Neuronal stem cell (in vitro differentiated cells): ENCODE results near the gene EEF1AKMT1.

Source experiments
- DNase-seq: peaks from one replicate; pipeline ENCODE4 v3.0.0-alpha.2; 2013; ENCODE audit warnings: low spot score
- H2AFZ ChIP-seq: one replicate; pipeline ENCODE4 v1.6.1; 2013; ENCODE audit warnings: mild to moderate bottlenecking, low read length, inconsistent platforms
- H2AK5ac ChIP-seq: 2 replicates; pipeline ENCODE4 v1.6.1; 2013; ENCODE audit warnings: low read depth, mild to moderate bottlenecking, inconsistent platforms, low read length, moderate library complexity, mixed read lengths
- H2BK120ac ChIP-seq: 2 replicates; pipeline ENCODE4 v1.6.1; 2013; ENCODE audit warnings: low read depth, mild to moderate bottlenecking, inconsistent platforms, low read length, moderate library complexity, mixed read lengths
- H2BK12ac ChIP-seq: one replicate; pipeline ENCODE4 v1.6.1; 2013; ENCODE audit warnings: low read length, inconsistent platforms
- H2BK15ac ChIP-seq: 2 replicates; pipeline ENCODE4 v1.6.1; 2013; ENCODE audit warnings: mild to moderate bottlenecking, low read length, inconsistent platforms, mixed read lengths
- H2BK5ac ChIP-seq: one replicate; pipeline ENCODE4 v1.6.1; 2013; ENCODE audit warnings: inconsistent platforms, mild to moderate bottlenecking, low read length, moderate library complexity
- H3K14ac ChIP-seq: one replicate; pipeline ENCODE4 v1.6.1; 2013; ENCODE audit warnings: low read length, inconsistent platforms
- H3K18ac ChIP-seq: 2 replicates; pipeline ENCODE4 v1.6.1; 2013; ENCODE audit warnings: low read length, inconsistent platforms
- H3K23ac ChIP-seq: 2 replicates; pipeline ENCODE4 v1.6.1; 2013; ENCODE audit warnings: low read depth, mild to moderate bottlenecking, mixed read lengths, low read length, inconsistent platforms; ENCODE audit not compliant: poor library complexity
- H3K27ac ChIP-seq: replicated peaks from 3 replicates; pipeline ENCODE4 v1.5.1; 2013; ENCODE audit warnings: low read length, inconsistent platforms
- H3K27me3 ChIP-seq, 3 experiments: 2 replicates each; pipeline ENCODE4 v1.6.1; 2013; ENCODE audit warnings: low read length in 3 of 3, mild to moderate bottlenecking in 2 of 3, inconsistent platforms in 1 of 3, low read depth in 1 of 3, mixed read lengths in 1 of 3, moderate library complexity in 1 of 3; ENCODE audit not compliant: control insufficient read depth in 3 of 3, insufficient read depth in 3 of 3
- H3K36me3 ChIP-seq, 2 donors: replicated peaks in 1 of 2; 2 replicates each; pipeline ENCODE4 v1.6.1; 2013; ENCODE audit warnings: low read length in 2 of 2; ENCODE audit not compliant: control insufficient read depth in 2 of 2, insufficient read depth in 2 of 2
- H3K4ac ChIP-seq: 2 replicates; pipeline ENCODE4 v1.6.1; 2013; ENCODE audit warnings: inconsistent platforms, mild to moderate bottlenecking, low read length, moderate library complexity
- H3K4me1 ChIP-seq, 2 donors: 1 replicate in 1 of 2; 2 replicates in 1 of 2; pipeline ENCODE4 v1.6.1; 2013; ENCODE audit warnings: low read length in 2 of 2, low read depth in 1 of 2; ENCODE audit not compliant: control insufficient read depth in 2 of 2, insufficient read depth in 1 of 2
- H3K4me2 ChIP-seq: one replicate; pipeline ENCODE4 v1.6.1; 2013; ENCODE audit warnings: mild to moderate bottlenecking, low read length, inconsistent platforms; ENCODE audit not compliant: insufficient read depth, poor library complexity, severe bottlenecking
- H3K4me3 ChIP-seq, 2 donors: 2 replicates each; pipeline ENCODE4 v1.5.1; 2013; ENCODE audit warnings: low read length in 2 of 2, mild to moderate bottlenecking in 2 of 2, inconsistent platforms in 1 of 2, moderate library complexity in 1 of 2
- H3K79me1 ChIP-seq: one replicate; pipeline ENCODE4 v1.6.1; 2013; ENCODE audit warnings: low read depth, mild to moderate bottlenecking, inconsistent platforms, low read length, moderate library complexity
- H3K9ac ChIP-seq: one replicate; pipeline ENCODE4 v1.6.1; 2013; ENCODE audit warnings: mild to moderate bottlenecking, low read depth, low read length, inconsistent platforms; ENCODE audit not compliant: poor library complexity
- H3K9me3 ChIP-seq, 2 donors: replicated peaks in 1 of 2; 2 replicates each; pipeline versions ENCODE3 to v1.6.1; 2013; ENCODE audit warnings: low read length in 2 of 2, mild to moderate bottlenecking in 2 of 2, inconsistent platforms in 1 of 2, low read depth in 1 of 2, mixed read lengths in 1 of 2, moderate library complexity in 1 of 2; ENCODE audit not compliant: control insufficient read depth in 2 of 2, insufficient read depth in 1 of 2
- H4K8ac ChIP-seq: one replicate; pipeline ENCODE4 v1.6.1; 2013; ENCODE audit warnings: low read depth, mild to moderate bottlenecking, inconsistent platforms, low read length, moderate library complexity
- H4K91ac ChIP-seq: one replicate; pipeline ENCODE4 v1.6.1; 2013; ENCODE audit warnings: low read length, low read depth, mild to moderate bottlenecking, inconsistent platforms; ENCODE audit not compliant: poor library complexity
- WGBS, 2 donors: extraction: QIAGEN DNeasy Blood & Tissue Kit; methylation state at CpG; one replicate each; pipeline ENCODE4 v1.1.7; 2013; ENCODE audit warnings: missing lambda C conversion rate in 2 of 2, mixed read lengths in 1 of 2; ENCODE audit not compliant: insufficient read length in 2 of 2, insufficient replicate concordance in 1 of 2; ENCODE audit errors: extremely low coverage in 2 of 2; 5-methylcytosine and 5-hydroxymethylcytosine counted together

EEF1AKMT1 gene

DNA sequence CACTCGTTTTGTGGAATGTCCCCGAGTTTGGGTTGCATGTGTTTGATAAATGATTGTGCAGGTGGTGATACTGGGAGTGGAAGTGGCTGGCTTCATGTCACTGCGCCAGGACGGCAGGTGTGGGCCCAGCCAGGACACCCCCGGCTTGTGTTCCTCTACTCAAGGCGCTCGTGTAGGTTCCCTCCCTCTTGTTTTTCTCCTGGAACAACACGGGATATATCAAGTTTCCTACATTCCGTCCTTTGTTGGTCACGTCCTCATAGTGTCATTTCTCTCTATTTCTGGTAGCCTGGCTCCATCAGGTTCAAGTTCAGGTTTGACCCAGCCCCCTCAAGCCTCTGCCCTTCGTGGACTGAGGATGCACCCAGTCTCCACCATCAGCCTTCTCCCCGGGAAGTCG is 54.0 kb downstream of the EEF1AKMT1 start:
- Histone ChIP-seq H3K14ac (no peak overlapping the region), H3K4me2 (no peak overlapping the region), H2BK15ac (peak overlapping the region; percentile 27), H2BK12ac (no peak overlapping the region), H3K79me1 (no peaks in the 10 kb centered on the region), H3K36me3 (peaks cover 1 to 3% of the 10 kb centered on the region in 2 donors), H2BK5ac (no peak overlapping the region), H3K9me3 (peaks cover 3 to 4% of the 10 kb centered on the region in 2 donors), H3K4me1 (peaks cover 0 to 13% of the 10 kb centered on the region in 2 donors), H2AFZ (no peak overlapping the region), H3K27me3 (peaks cover 0 to 8% (median 0%) of the 10 kb centered on the region in 3 experiments), H2BK120ac (no peak overlapping the region), H3K23ac (no peak overlapping the region), H3K4me3 (no peak overlapping the region), H3K27ac (no peak overlapping the region), H3K18ac (no peak overlapping the region), H3K4ac (no peak overlapping the region), H4K91ac (no peak overlapping the region), H2AK5ac (no peak overlapping the region), H4K8ac (no peak overlapping the region), H3K9ac (no peak overlapping the region)
- no CpG with 5 or more reads among the region's 13 CpGs for WGBS, 2 donors
- DNase-seq, result no peak

DNA sequence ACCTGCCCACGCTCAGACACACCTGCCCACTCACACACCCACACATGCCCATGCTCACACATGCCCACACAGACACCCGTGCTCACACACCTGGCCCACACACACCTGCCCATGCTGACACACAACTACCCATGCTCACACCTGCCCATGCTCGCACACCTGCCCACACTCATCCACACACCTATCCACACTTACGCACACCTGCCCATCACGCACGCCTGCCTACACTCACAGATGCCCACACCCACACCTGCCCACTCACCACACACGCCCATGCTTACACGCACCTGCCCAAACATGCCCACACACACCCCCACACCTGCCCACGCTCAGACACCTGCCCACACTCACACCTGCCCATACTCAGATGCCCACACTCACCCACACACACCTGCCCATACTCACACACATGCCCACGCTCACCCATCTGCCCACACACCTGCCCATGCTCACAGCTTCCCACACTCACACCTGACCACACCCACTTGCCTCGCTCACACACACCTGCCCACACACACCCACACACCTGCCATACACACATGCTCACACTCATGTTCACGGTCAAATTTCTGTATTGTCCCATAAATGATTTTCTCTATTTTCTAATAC is 54.7 kb downstream of the EEF1AKMT1 start:
- Histone ChIP-seq H2AFZ (no peak overlapping the region), H3K18ac (peak overlapping the region; percentile 77), H3K36me3 (peaks cover 1 to 3% of the 10 kb centered on the region in 2 donors), H2AK5ac (peak overlapping the region; percentile 86), H3K27me3 (peaks cover 0 to 8% (median 0%) of the 10 kb centered on the region in 3 experiments), H3K4me3 (peak overlapping the region in 1 of 2 donors; percentile 56), H3K23ac (peak overlapping the region; percentile 80), H3K14ac (peak overlapping the region; percentile 64), H2BK15ac (peak overlapping the region; percentile 22), H3K9ac (peak overlapping the region; percentile 26), H3K27ac (no peak overlapping the region), H2BK120ac (no peak overlapping the region), H2BK12ac (peak overlapping the region; percentile 99), H3K4me2 (no peak overlapping the region), H3K4me1 (peaks cover 0 to 13% of the 10 kb centered on the region in 2 donors), H3K79me1 (no peaks in the 10 kb centered on the region), H4K91ac (peak overlapping the region; percentile 94), H2BK5ac (peak overlapping the region; percentile 35), H3K9me3 (peaks cover 3 to 4% of the 10 kb centered on the region in 2 donors), H3K4ac (peak overlapping the region; percentile 41), H4K8ac (no peak overlapping the region)
- no CpG with 5 or more reads among the region's 12 CpGs for WGBS, 2 donors
- DNase-seq, result no peak

DNA sequence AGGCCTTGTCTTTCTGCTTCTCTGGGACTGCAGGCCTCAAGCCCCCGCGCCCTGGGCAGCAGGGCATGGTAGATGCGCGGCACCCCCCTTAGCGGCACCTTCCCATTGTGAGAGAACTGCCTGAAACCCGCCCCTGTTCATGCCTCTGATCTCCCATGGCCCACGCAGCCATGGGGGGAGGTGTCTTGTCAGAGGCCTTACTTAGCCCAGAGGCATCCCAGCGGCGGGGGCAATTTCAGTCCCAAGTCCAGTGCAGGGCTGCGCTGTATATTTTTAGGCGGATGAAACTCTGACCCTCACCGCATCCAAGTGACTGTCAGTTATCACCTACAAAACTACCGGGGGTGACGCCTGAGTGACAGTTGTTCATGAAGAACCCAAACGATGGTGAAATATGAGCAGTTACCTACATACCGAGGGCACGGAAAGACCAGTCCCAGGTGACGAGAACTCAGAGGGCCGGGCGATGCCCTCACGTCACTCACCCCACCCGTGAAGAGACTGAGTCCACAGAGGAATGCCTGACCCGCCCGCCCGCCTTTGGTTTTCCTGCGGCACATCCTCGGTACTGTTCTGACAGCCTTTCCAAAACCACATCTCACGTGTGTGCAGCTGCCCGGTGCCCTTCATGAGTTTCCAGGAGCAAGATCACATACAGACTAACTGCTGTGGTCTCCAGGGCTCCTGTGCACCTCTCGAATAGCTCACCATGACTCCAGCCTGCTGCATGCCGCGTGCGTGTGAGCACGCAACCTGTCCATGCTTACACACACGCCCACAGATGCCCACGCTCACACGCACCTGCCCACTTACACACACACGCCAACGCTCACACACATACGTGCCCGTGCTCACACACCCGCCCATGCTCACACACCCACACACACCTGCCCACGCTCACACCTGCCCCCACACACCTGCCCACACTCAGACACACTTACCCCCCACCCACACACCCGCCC is 55.9 kb downstream of the EEF1AKMT1 start:
- H2BK120ac ChIP-seq, result no peak overlapping the region
- H3K4me2 ChIP-seq, result no peak overlapping the region
- H3K9me3 ChIP-seq, result peaks cover 3 to 4% of the 10 kb centered on the region in 2 donors
- no peak overlapping the region for H3K4ac ChIP-seq
- peak overlapping the region; percentile 91 for H3K18ac ChIP-seq
- H3K36me3 ChIP-seq, result peaks cover 1 to 3% of the 10 kb centered on the region in 2 donors
- H2BK5ac ChIP-seq, result no peak overlapping the region
- peak overlapping the region; percentile 23 for H2AK5ac ChIP-seq
- peaks cover 2 to 16% of the 10 kb centered on the region in 2 donors for H3K4me1 ChIP-seq
- H3K79me1 ChIP-seq, result no peaks in the 10 kb centered on the region
- H4K8ac ChIP-seq, result no peak overlapping the region
- DNase-seq, result no peak
- no peak overlapping the region for H4K91ac ChIP-seq
- peaks cover 0 to 8% (median 0%) of the 10 kb centered on the region in 3 experiments for H3K27me3 ChIP-seq
- H3K4me3 ChIP-seq, result peak overlapping the region in 1 of 2 donors; percentile 0
- peak overlapping the region; percentile 22 for H2BK15ac ChIP-seq
- H3K27ac ChIP-seq, result no peak overlapping the region
- peak overlapping the region; percentile 58 for H2BK12ac ChIP-seq
- H3K14ac ChIP-seq, result peak overlapping the region; percentile 17
- H3K9ac ChIP-seq, result peak overlapping the region; percentile 26
- WGBS, 2 donors, result 100% methylated on average over 2 of the region's 44 CpGs; no CpG with 5 or more reads in 1 of the 2 donors
- H3K23ac ChIP-seq, result no peak overlapping the region
- peak overlapping the region; percentile 63 for H2AFZ ChIP-seq

DNA sequence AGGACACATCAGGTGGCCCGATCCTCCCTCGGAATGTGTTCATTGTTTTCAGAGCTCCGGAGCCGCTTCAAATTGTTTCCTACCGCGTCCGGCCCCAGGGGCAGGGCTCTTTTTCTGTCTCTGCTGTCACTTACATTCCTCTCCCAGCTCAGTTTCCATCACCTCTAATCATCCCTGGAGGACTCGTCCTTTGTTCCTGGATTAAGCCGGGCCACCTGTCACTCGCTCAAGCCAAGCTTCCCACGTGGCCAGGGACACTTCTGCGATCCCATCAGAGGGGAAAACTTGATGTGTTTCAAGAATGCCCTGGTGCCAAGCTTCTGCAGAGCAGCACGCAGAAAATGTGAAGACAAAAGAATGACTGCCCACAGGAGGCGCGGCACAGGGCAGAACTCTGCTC is 56.8 kb downstream of the EEF1AKMT1 start:
- H3K36me3 ChIP-seq, result peaks cover 0 to 1% of the 10 kb centered on the region in 2 donors
- no peak overlapping the region for H3K14ac ChIP-seq
- H2BK12ac ChIP-seq, result no peak overlapping the region
- peak overlapping the region; percentile 38 for H3K27ac ChIP-seq
- H2AFZ ChIP-seq, result peak overlapping the region; percentile 63
- no peak overlapping the region for H4K8ac ChIP-seq
- peak; percentile 70 for DNase-seq
- peak overlapping the region; percentile 6 for H4K91ac ChIP-seq
- no peak overlapping the region for H3K9ac ChIP-seq
- no CpG with 5 or more reads among the region's 15 CpGs for WGBS, 2 donors
- H3K18ac ChIP-seq, result peak overlapping the region; percentile 40
- peak overlapping the region; percentile 21 for H3K4me2 ChIP-seq
- H3K4me1 ChIP-seq, result peaks cover 2 to 16% of the 10 kb centered on the region in 2 donors
- H3K4me3 ChIP-seq, result no peak overlapping the region
- H3K23ac ChIP-seq, result no peak overlapping the region
- H2BK5ac ChIP-seq, result no peak overlapping the region
- no peaks in the 10 kb centered on the region for H3K79me1 ChIP-seq
- H2BK120ac ChIP-seq, result no peak overlapping the region
- no peak overlapping the region for H2BK15ac ChIP-seq
- no peak overlapping the region for H2AK5ac ChIP-seq
- H3K27me3 ChIP-seq, result peaks cover 0 to 8% (median 0%) of the 10 kb centered on the region in 3 experiments
- H3K4ac ChIP-seq, result no peak overlapping the region
- peaks cover 3 to 4% of the 10 kb centered on the region in 2 donors for H3K9me3 ChIP-seq
